Measurements from ENCODE around the gene CCL13. TPM values are rescaled to one million over a fixed set of nuclear protein-coding genes. Genes with fewer than 3 reads are reported as not detected.
A peak's percentile ranks its signal among the peaks of the same experiment; 100 is the strongest.
"Not testable (repeated sequence)": the region's sequence is repeated elsewhere in the genome, so short reads cannot be mapped to it uniquely, and the experiment has no call there.

The CCL13 gene
- not detected in 2 replicates for total RNA-seq

GRCh38 chr17:34356194-34356593 lies at the start of gene CCL13:
TSS of gene CCL13 (plus strand) at chr17:34356480. CDS start at chr17:34356527, 47 bp downstream.
- no peak for DNase-seq (ENCODE audit: low read depth in 2 of 2)

GRCh38 chr17:34307110-34307509 lies 49.2 kb upstream of the CCL13 start:
- DNase-seq (ENCODE audit: low read depth in 2 of 2): peak in 1 of 2 donors; percentile 18

GRCh38 chr17:34308371-34308770 lies 47.9 kb upstream of the CCL13 start:
- no peak for DNase-seq (ENCODE audit: low read depth in 2 of 2)

- DNase-seq (ENCODE audit: low read depth in 2 of 2): no peak
Observed at GRCh38 chr17:34311291-34311690, 45.0 kb upstream of the CCL13 start.

GRCh38 chr17:34312080-34312479 lies 44.2 kb upstream of the CCL13 start:
- DNase-seq (ENCODE audit: low read depth in 2 of 2): no peak

- no peak for DNase-seq (ENCODE audit: low read depth in 2 of 2)
Observed at GRCh38 chr17:34313164-34313563, 43.1 kb upstream of the CCL13 start.

- DNase-seq (ENCODE audit: low read depth in 2 of 2): peak in 1 of 2 donors; percentile 57
Observed at GRCh38 chr17:34314279-34314678, 42.0 kb upstream of the CCL13 start.

- DNase-seq (ENCODE audit: low read depth in 2 of 2): no peak
Observed at GRCh38 chr17:34318474-34318873, 37.8 kb upstream of the CCL13 start.

- DNase-seq (ENCODE audit: low read depth in 2 of 2): no peak
Observed at GRCh38 chr17:34319039-34319483, 37.2 kb upstream of the CCL13 start, which contains the start of gene CCL8. TSS of gene CCL8 (plus strand) at chr17:34319435. CDS start at chr17:34319502, 67 bp downstream.

GRCh38 chr17:34321964-34322363 lies 34.3 kb upstream of the CCL13 start:
- no peak for DNase-seq (ENCODE audit: low read depth in 2 of 2)

- not testable (repeated sequence) for DNase-seq (ENCODE audit: low read depth in 2 of 2)
Observed at GRCh38 chr17:34327580-34327979, 28.7 kb upstream of the CCL13 start.

- no peak for DNase-seq (ENCODE audit: low read depth in 2 of 2)
Observed at GRCh38 chr17:34337701-34338100, 18.6 kb upstream of the CCL13 start.

- no peak for DNase-seq (ENCODE audit: low read depth in 2 of 2)
Observed at GRCh38 chr17:34339138-34339770, 17.0 kb upstream of the CCL13 start.

GRCh38 chr17:34341916-34342315 lies 14.4 kb upstream of the CCL13 start:
- no peak for DNase-seq (ENCODE audit: low read depth in 2 of 2)

- no peak for DNase-seq (ENCODE audit: low read depth in 2 of 2)
Observed at GRCh38 chr17:34347063-34347462, 9.2 kb upstream of the CCL13 start.

GRCh38 chr17:34349751-34350150 lies 6.5 kb upstream of the CCL13 start:
- no peak for DNase-seq (ENCODE audit: low read depth in 2 of 2)

- no peak for DNase-seq (ENCODE audit: low read depth in 2 of 2)
Observed at GRCh38 chr17:34351096-34351495, 5.2 kb upstream of the CCL13 start.

GRCh38 chr17:34352191-34352590 lies 4.1 kb upstream of the CCL13 start:
- DNase-seq (ENCODE audit: low read depth in 2 of 2): no peak

- DNase-seq (ENCODE audit: low read depth in 2 of 2): no peak
Observed at GRCh38 chr17:34354637-34355036, 1.6 kb upstream of the CCL13 start.

- no peak for DNase-seq (ENCODE audit: low read depth in 2 of 2)
Observed at GRCh38 chr17:34357398-34357797, 1.1 kb downstream of the CCL13 start.

- DNase-seq (ENCODE audit: low read depth in 2 of 2): no peak
Observed at GRCh38 chr17:34358631-34359030, 2.4 kb downstream of the CCL13 start.

- DNase-seq (ENCODE audit: low read depth in 2 of 2): no peak
Observed at GRCh38 chr17:34360601-34361270, 4.5 kb downstream of the CCL13 start.

GRCh38 chr17:34361478-34362061 lies 5.3 kb downstream of the CCL13 start:
- peak; percentile 91 to 95 for DNase-seq (ENCODE audit: low read depth in 2 of 2)

Measured in lung microvascular endothelial cell (primary cell).